Hematopoietic multipotent progenitor cell treated with erythropoietin and hydrocortisone succinate and interleukin-3 and kit ligand, for 8 days (in vitro differentiated cells): ENCODE data around the gene H2BK1.

Experiments
- DNase-seq: peaks from one replicate; pipeline ENCODE4 v3.0.0-alpha.2; 2015

H2BK1 gene

DNA sequence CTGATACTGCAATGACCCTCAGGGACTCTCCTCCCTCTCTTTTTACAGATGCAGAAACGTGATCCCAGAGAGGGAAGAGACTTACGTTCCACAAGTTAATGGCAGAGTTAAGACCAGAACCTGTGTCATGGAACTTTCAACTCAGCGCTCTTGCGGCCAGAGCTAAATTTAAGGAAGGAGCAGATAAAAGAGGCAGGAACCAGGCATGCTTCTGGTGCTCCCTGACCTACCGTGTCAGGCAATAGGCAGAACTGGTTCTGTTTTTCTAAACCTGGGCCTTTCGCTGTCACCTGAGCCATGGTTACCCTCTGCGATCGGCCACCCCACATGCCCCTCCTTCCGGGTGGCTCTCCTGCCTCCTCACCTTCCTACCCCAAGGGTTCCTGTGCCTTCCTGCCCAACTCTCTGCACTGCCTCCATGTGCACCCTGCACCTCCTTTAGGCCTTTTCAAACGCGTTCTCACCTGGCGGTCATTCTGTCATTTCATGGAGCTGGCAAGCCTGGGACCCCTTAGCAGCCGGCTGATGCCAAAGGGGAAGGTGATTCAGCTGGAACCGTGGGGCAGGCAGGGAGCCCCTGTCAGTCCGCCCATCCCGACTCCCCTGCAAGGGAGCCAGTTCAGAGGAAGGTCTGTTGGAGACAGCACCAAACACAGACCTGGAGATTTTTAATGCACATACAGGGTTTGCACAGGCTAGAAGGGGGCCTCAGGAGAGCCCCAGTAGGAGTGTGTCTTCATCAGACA, 35.1 kb downstream of the H2BK1 start:
- no peak for DNase-seq

DNA sequence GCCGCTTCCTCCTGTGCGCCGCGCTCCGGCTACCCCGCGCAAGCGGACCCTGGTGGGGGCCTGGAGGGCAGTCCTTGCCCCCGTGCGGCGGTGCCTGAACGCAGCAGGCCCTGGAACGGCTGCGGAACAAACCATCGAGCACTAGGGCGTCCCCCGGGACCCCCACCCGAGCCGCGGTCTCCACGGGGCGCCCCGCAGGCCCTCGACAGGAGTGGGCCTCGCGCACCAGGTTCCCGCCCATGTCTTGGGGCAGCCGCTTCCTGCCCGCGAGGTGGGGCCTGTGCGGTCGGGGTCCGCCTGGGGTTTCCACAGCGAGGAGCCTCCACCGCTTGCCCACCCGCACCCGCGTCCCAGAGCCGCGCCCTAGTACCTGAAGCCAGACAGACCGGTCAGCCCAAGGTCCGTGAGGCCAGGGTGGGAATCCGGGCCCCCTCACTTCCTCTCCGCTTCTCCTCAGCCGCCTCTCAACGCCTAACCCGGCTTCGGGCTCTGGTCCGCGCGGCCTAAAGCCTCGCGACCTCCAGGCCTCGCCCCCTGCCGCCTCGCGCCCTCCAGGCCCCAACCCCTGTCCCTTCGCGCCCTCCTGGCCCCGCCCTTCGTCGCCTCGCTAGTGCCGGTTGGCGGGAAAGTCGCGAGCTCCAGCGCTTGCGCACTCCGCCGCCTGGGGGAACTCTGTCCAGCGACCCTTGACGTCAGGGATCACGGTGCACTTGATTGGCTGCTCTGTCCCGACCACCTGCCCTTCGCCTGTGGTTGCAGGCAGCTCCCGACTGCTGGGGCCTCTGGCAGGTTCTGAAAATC, 35.8 kb downstream of the H2BK1 start:
- peak; percentile 20 for DNase-seq

DNA sequence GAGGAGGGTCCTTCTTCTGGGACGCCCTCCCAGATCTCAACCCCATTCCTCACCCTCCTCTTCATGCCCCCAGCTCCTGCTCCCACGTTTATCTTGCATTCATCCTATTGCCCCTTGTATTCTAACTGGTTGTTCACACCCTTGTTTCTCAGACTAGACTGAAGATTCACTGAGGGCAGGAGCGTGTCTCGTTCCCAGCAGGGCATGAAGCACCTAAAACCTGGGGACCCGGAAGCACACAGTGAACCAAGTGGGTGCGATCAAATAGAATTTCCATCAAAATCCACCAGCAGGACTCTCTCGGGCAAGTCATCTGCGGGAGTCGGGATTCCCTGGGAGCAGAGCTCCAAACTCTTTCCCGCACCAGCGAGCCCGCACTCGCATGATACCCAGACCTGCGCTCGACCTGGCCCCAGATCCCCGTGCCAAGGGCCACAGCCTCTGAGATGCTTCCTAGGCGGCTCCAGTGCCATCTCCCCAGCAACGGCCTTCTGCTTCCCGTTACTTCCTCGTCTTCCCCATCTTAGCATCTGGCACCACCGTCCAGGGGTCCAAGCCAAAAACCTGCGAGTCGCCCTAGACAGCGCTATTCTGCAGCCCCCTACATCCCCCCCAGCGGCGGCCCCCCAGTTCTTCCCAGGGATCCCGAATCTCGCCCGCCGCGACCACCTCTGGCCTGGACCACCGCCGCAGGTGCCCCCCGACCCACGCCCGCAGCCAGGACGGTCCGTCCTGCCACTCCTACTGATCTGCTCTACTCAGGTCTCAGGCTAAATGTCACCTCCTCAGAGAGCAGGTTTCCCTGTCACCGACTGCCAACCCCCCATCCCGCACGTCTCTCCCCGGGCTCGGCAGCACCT, 36.7 kb downstream of the H2BK1 start:
- no peak for DNase-seq

DNA sequence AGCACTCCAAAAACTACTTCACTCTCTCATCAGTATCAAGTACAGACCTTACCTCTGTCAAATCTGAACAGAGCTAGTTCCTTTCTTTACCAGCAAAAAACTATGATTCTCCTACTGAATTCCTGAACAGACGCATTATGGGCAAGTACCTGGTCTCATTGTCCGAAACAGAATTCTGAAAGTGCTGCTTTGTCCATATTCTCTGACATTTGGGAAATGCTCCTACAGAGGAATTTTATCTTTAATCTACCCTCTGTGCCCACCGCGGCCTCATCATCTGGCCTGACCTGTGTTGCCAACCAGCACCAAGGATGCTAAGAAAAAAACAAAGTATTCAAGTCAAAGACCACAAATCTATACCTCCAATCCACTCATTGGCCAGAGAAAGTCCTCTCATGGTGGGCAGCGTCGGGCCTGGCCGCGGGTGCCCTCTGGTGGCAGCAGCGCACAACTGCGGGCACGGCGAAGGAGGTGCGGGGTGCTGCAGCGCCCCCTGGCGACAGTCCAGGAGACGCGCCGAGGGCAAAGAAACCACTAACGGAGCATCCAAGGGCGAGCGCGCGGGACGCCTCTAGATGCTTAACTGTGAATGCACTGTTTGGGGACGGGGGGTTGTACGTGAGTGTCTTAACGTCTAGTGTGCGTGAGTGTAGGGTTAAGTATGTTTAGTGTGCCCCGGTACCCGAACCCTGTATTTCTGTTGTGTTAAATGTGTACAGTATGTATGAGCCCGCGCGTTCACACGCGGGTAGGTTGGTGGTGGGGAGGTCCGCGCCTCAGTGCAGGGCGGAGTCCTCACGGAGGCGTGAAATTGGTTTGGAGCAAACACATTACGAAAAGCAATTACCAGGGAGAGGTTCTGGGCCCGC, 37.8 kb downstream of the H2BK1 start:
- DNase-seq = peak; percentile 75

DNA sequence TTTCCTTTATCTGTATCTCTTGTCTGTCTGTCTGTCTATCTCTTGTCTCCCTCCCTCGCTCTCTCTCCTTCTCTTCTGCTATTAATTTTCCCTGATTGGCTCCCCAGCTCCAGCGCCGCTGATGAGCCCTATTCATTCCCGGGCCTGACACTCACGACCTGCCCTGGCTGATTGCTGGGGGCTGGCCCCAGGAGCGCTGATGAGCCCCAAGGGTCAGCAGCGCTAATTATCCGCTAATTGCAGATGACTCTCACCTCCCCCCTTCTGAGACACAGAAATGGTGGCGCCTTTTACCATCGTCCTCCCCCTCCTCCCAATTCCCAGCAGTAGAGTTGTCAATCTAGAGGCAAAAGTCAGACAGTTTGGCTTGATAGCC, 41.5 kb downstream of the H2BK1 start:
- DNase-seq = no peak

DNA sequence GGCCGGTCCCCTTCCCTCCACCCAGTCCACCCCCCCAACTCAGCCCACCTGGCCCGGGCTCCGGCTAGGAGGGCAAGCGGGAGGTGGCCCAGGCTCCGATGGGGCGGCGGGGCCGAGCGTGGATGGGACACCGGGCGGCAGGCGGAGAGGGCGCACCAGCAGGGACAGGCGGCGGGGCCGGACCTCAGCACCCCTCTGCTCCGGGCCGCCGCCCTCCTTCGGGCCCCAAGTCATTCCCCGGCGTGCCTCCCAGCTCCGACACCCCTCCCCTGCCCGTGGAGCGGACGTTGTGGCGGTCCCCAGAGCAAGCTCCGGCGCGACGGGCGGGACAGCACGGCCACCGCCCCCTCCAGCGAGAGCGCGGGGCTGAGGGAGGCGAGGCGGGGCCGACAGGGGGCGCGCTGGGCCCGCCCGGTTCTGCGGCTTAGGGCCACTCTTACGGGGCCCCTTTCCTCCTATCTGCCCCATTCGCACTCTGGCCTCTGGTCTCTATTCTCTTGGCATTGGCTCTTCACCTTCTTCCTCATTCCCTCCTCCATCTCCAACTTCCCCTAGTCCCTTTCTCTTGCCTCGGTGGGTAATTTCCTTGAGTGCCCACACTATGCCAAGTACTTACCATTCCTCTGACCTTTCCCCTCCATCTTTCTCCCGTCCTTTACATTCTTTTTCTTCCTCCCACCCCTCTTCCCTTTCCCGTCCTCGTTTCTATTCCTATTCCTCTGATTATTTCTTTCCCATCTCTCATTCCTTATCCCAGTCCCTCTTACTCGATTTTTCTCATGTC, 42.1 kb downstream of the H2BK1 start:
- DNase-seq = peak; percentile 41

DNA sequence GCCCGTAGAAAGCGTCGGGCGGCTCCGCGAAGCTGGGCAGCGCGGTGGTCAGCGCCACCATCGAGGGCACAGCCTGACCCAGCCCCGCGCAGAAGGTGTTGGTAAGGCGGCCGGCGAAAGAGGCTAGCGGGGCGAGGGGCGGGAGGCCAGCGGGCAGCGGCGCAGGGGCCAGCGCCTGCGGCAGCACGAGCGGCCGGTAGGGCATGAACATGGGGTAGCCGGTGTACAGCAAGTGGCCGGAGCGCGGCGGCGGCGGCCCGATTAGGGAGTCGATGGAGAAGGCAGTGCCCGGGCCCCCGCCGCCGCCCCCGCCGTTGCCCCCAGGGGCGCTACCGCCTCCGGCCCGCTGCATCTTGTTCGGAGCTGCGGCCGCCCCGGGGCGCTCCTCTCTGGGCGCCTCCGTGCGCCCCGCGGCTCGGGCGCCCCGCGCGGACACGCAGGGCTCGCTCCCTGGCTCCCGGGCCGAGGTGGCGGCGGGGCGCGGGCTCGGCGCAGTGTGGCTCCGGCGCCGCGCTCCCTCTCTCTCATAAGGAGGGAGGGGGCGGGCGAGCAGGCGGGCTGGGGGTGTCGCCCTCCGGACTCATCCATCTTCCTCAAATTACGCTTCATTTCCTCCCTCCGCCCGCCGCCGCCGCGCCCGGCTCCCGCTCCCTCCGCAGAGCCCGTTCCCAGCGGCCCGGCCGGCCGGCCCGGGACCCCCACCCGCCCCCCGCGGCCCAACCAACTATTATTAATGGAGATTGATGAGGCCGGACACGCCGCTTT, 42.9 kb downstream of the H2BK1 start, which contains the start of gene GBX1:
TSS of gene GBX1 (minus strand) at position 498 of the 765 bp plus-strand sequence. CDS start at position 352, 146 bp downstream.
- no peak for DNase-seq

DNA sequence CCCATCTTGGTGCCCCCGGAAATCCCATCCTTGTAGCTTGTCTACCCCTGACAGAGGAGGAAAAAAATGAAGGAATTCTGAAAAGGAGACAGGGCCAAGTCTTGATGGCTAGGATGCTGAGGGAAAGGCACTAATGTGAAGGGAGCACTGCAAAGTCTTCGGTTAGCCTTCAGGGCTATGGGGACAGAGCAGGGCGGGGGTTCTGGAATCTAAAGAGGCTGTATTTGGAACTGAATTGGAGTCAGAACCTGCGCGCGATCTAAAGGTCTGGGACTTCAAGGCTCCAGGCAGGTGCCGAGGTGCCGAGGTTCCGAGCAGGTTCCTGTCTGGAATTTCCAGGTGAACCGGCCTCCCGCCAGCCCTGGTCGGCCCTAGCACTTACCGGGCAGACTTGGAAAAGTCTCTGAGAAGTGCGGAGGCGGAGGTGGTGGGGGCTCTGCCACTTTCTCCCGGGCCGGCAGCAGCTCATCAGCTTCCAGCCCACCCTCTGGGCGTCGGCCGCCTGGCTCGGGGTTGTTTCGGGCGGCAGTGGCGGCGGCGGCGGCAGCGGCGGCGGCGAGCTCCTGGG, 43.6 kb downstream of the H2BK1 start:
- no peak for DNase-seq

DNA sequence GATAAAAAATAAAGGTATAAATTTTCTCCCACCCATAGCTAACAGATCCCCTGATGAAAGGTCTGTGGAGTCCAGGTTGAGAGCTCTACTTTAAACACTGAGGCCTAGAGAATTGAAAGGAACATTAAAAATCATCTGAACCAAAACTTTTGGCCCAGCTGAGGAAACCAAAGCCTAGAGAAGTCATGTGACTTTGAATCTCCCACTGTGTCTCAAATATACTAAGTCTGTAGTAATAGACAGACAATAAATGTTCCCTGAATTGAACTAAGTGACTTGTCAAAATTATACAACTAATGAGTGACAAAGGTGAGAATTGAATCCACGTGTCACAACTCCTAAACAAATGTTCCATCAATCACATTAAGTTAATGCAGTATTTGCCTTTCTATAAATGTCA, 48.5 kb downstream of the H2BK1 start:
- no peak for DNase-seq
